Ishikawa (cell line): ENCODE measurements around the gene MRPL14.

Experiments
- EP300 ChIP-seq: IDR thresholded peaks from 2 replicates; pipeline ENCODE4 v1.6.1; 2012; ENCODE audit warnings: borderline replicate concordance
- FOXM1 ChIP-seq: IDR thresholded peaks from 2 replicates; pipeline ENCODE4 v1.6.1; 2012; ENCODE audit warnings: low read depth, borderline replicate concordance

- TF ChIP-seq EP300 (peak; percentile 24; the same call in 1 of the 2 replicates), FOXM1 (no peak)
Measured at GRCh38 chr6:44115866-44116265, 11.4 kb downstream of the MRPL14 start.
